NCI-H1694 (cell line): Measurements from ENCODE around the gene LIN52.
"Not testable (repeated sequence)": the region's sequence is repeated elsewhere in the genome, so short reads cannot be mapped to it uniquely, and the experiment has no call there.

ENCODE experiments used
- DNase-seq: peaks from one replicate; lab custom pipeline; 2025; lab: John Stamatoyannopoulos, UW

Gene LIN52

DNA sequence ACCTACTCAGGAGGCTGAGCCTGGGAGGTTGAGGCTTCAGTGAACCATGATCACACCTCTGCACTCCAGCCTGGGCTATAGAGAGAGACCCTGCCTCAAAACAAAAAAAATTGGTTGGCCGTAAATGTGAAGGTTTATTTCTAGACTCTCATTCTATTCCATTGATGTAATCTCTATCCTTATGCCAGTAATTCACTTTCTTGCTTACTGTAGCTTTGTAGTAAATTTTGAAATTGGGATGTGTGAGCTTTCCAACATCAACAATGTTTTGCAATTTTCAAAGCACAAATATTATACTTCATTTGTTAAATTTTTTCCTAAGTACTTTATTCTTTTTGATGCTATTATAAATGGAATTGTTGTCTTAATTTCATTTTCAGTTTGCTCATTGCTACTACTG lies 24.6 kb downstream of the LIN52 start:
- DNase-seq: no peak

- peak; percentile 93 for DNase-seq
These were observed 26.9 kb downstream of the LIN52 start for GRCh38 chr14:74111395-74112216.

DNA sequence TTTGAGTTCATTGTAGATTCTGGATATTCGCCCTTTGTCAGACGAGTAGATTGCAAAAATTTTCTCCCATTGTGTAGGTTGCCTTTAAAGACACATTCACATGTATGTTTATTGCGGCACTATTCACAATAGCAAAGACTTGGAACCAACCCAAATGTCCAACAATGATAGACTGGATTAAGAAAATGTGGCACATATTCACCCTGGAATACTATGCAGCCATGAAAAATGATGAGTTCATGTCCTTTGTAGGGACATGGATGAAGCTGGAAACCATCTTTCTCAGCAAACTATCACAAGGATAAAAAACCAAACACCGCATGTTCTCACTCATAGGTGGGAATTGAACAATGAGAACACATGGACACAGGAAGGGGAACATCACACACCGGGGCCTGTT lies 40.7 kb downstream of the LIN52 start:
- not testable (repeated sequence) for DNase-seq

DNA sequence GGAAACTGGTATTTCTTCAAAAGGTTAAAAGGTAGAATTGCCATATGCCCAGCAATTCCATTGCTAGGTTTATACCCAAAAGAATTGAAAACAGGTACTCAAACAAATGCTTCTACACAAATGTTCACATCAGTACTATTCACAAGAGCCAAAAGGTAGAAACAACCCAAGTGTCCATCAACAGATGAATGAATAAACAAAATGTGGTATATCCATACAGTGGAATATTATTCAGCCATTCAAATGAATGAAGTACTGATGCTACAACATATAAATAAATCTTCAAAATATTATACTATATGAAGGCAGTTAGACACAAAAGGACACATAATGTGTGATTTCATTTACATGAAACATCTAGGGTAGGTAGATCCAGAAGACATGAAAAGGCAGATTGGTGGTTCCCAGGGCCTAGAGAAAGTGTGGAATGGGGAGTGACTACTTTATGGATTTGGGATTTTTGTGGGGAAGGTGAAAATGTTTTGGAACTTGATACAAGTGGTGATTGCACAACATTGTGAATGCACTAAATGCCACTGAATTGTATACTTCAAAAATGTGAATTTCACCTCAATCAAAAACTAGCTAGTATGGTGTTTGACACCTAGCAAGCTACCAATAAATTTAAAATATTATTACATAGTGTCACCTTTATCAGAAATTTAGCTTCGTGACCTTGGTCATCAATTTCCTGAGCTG lies 41.7 kb downstream of the LIN52 start:
- DNase-seq: no peak

GRCh38 chr14:74127634-74128033 lies 42.9 kb downstream of the LIN52 start:
- no peak for DNase-seq

- no peak for DNase-seq
These were observed 49.2 kb downstream of the LIN52 start for GRCh38 chr14:74133833-74134481.

- DNase-seq: no peak
These were observed 49.7 kb downstream of the LIN52 start for GRCh38 chr14:74134484-74134883.

- DNase-seq: no peak
These were observed 50.7 kb downstream of the LIN52 start for GRCh38 chr14:74135426-74135825.

- DNase-seq: peak; percentile 82
These were observed 55.7 kb downstream of the LIN52 start for GRCh38 chr14:74140374-74140850.

GRCh38 chr14:74141703-74142102 lies 56.9 kb downstream of the LIN52 start:
- DNase-seq: no peak

DNA sequence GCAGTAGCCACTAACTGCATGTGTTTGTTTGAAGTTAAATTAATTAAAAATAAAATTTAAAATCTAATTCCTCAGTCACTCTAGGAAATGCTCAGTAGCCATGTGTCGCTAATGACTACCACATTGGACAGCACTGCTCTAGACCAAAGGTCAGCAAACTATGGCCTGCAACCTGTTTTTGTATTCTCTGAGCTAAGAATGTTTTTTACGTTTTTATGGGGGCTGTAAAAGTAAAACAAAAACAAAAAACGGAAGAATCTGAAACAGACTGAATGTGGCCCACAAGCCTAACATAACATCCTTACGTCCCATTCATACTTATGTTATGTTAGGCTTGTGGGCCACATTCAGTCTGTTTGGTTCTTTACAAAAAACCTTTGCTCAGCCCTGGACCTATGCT lies 57.8 kb downstream of the LIN52 start:
- DNase-seq: no peak

DNA sequence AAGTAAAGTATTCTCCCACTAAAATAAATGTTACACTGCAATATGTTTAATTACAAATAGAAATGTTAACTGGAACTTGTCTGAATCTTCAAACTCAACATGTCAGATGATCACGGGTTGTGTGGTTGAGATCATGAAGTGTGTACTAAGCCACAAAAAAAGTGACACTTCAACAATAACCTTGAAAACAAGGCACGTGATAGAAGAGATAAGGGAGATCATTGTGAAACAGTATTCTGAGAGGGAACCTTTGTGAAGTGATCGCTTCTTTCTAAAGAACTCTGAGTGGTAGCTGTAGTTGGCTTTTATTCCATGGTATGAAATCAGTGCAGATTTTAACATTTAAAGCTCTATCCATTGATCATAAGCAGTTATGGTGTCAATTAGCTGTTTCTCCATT lies 60.0 kb downstream of the LIN52 start:
- no peak for DNase-seq

GRCh38 chr14:74147571-74147970 lies 62.8 kb downstream of the LIN52 start:
- DNase-seq: no peak

- no peak for DNase-seq
These were observed 63.9 kb downstream of the LIN52 start for GRCh38 chr14:74148705-74149104.

DNA sequence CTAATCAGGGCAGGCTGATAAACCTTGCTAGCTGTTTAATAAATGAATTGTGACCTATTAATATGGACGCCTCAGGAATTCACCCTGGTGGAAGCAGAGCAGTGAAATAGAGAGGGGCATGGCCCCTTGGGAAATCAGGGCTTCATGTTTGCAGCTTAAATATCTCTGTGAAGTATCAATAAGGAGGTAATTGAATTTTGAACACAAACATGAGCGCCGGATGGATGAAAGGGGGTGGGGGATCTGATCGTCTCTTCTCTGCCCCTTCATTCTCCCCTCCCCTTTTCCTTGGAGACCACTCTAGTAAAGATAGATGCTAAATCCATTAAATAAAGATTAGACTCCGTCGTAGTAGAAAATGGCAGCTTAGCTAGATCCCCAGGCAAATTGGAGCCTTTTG lies 70.5 kb downstream of the LIN52 start:
- no peak for DNase-seq

DNA sequence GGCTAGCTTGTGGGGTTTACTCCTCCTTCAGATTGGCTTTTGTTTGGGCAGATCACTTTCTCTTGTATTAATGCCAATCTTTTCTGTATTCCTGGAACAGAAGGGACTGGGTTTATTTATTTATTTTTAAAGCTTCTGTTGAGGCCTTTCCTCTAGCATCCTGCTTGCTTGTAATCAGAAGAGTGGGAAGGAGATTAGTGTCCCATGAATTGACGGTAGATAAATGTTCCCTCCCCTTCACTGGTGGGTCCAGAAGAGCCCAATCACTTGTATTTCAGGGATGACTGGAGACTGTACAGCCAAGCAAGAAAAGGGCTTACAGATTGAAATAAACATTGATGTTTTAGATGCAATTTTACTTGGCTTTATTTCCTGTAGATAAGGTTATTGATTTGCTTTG lies 71.0 kb downstream of the LIN52 start:
- no peak for DNase-seq

DNA sequence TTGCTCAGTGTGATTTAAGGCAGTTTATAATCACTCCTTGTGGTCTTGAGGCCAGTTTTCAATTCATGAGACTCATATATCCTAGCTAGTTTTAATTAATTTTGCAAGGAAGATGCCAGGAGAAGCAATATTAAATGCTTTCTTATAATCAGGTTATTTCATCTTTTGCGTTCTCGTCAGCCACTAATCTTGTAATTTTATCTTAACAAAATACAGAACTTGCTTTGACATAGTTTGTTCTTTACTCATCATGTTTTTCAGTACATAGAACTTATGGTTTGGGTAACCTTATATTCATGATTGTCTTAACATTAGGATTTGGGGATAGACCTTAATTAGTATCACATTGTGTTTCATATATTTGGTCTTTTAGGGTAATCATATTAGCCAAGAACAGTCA lies 76.0 kb downstream of the LIN52 start:
- DNase-seq: no peak

- no peak for DNase-seq
These were observed 76.9 kb downstream of the LIN52 start for GRCh38 chr14:74161526-74162158.

DNA sequence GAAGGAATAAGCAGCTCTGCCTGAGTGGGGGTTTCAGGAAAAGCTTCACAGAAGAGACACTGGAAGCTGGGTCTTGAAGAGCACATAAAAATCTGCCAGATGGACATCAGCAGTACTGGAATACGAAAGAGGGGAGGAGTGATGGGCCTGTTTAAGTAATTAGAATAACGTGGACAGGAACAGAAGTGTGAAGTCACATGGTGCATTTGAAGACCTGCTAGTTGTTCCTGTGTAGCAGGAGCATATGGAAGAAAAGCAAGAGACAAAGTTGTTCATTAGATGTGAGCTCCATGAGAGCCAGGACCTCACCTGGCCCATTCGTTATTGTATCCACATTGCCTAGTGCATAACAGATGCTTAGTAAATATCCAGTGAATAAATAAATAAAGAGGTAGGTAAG lies 85.2 kb downstream of the LIN52 start:
- DNase-seq: no peak

- DNase-seq: no peak
These were observed 91.6 kb downstream of the LIN52 start for GRCh38 chr14:74176400-74176793.

DNA sequence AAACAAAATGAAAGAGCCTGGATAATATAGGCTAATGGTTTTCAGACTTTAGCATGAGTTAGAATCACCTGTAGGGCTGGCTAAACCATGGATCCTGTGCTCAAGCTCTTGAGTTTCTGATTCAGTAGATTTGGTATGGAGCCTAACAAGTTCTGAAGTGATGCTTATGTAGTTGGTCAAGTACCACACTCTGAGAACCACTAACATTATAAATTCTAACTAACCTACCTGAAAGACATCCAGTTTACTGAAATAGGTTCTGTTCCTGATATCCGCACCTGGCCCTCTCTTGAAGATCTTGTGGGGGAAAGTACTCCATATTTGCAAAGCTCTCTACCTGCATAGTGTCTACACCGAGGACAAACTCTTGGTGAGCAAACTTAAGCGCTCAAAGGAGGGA lies 95.1 kb downstream of the LIN52 start:
- no peak for DNase-seq

GRCh38 chr14:74190927-74191575 lies 106.3 kb downstream of the LIN52 start:
- DNase-seq: no peak
